K562 (cell line): ENCODE measurements around the gene TRIM23. TPM values are rescaled to one million over a fixed set of nuclear protein-coding genes. Genes with fewer than 3 reads are reported as not detected.

Source experiments
- ASH1L ChIP-seq: fragments of 450-650 bp; IDR thresholded peaks from 2 replicates; pipeline ENCODE4 v1.6.1; 2018; ENCODE audit warnings: borderline replicate concordance, mild to moderate bottlenecking, low read depth; ENCODE audit not compliant: partially characterized antibody
- DIDO1 ChIP-seq: fragments of 450-650 bp; IDR thresholded peaks from 2 replicates; pipeline ENCODE4 v1.6.1; 2016; ENCODE audit warnings: low read depth, missing biosample characterization, missing genetic modification characterization
- ELK1 ChIP-seq: sonication (generic); formaldehyde crosslinking; IDR thresholded peaks from 2 replicates; pipeline ENCODE4 v1.8.1; 2022; ENCODE audit warnings: missing genetic modification reagents
- ETV1 ChIP-seq: fragments of 450-650 bp; conservative IDR thresholded peaks from 2 replicates; pipeline ENCODE4 v1.6.1; 2016; ENCODE audit warnings: missing genetic modification characterization, control low read depth, low read depth, missing compliant biosample characterization
- FOXK2 ChIP-seq, 2 experiments: fragments of 450-650 bp; IDR thresholded peaks in 1 of 2; conservative IDR thresholded peaks in 1 of 2; 2 replicates each; pipeline ENCODE4 v1.6.1; 2016; ENCODE audit warnings: low read depth in 2 of 2, mild to moderate bottlenecking in 1 of 2
- FOXM1 ChIP-seq, 2 experiments: fragments of 450-650 bp in 1 of 2; sonication (generic) in 1 of 2; formaldehyde crosslinking in 1 of 2; IDR thresholded peaks; 2 replicates each; pipeline versions ENCODE4 v1.6.1 to v1.9.0; 2017 to 2022; ENCODE audit warnings: low read depth in 2 of 2, mild to moderate bottlenecking in 2 of 2, missing genetic modification reagents in 1 of 2, moderate library complexity in 1 of 2
- HOXB6 ChIP-seq: fragments of 250-450 bp; sonication (Bioruptor Pico); IDR thresholded peaks from 2 replicates; pipeline ENCODE4 v1.5.1; 2022; ENCODE audit warnings: mild to moderate bottlenecking, borderline replicate concordance
- MBD2 ChIP-seq: sonication (generic); IDR thresholded peaks from 2 replicates; pipeline ENCODE4 v1.6.1; 2016; ENCODE audit warnings: low read depth, borderline replicate concordance
- NR1H2 ChIP-seq: sonication (generic); formaldehyde crosslinking; IDR thresholded peaks from 2 replicates; pipeline ENCODE4 v1.4.0; 2020; ENCODE audit warnings: mild to moderate bottlenecking, missing genetic modification reagents
- PTTG1 ChIP-seq: fragments of 450-650 bp; IDR thresholded peaks from 2 replicates; pipeline ENCODE4 v1.6.1; 2016; ENCODE audit warnings: low read depth, mild to moderate bottlenecking, missing genetic modification characterization, missing compliant biosample characterization
- RFX7 ChIP-seq: fragments of 250-450 bp; sonication (Bioruptor Pico); IDR thresholded peaks from 2 replicates; pipeline ENCODE4 v1.5.1; 2021; ENCODE audit warnings: mild to moderate bottlenecking
- SOX6 ChIP-seq: fragments of 450-650 bp; IDR thresholded peaks from 2 replicates; pipeline ENCODE4 v1.6.1; 2014; ENCODE audit warnings: mild to moderate bottlenecking
- TBP ChIP-seq: optimal IDR thresholded peaks from 2 replicates; pipeline ENCODE3; 2011; ENCODE audit warnings: low read depth, low read length, improper control_type of control experiment
- TSC22D4 ChIP-seq: fragments of 450-650 bp; IDR thresholded peaks from 2 replicates; pipeline ENCODE4 v1.6.1; 2016; ENCODE audit warnings: missing genetic modification characterization, missing biosample characterization, control low read depth
- ZNF384 ChIP-seq: IDR thresholded peaks from 2 replicates; pipeline ENCODE4 v1.6.1; 2012; ENCODE audit warnings: low read depth, low read length, improper control_type of control experiment
- ZNF395 ChIP-seq: fragments of 200-800 bp; sonication (Bioruptor generic); IDR thresholded peaks from 2 replicates; pipeline ENCODE4 v1.6.1; 2017; ENCODE audit warnings: missing genetic modification characterization, missing compliant biosample characterization
- polyA plus RNA-seq, 8 experiments: library from polyadenylated mRNA; depleted of rRNA in 4 of 8; stranded (reverse) in 5 of 8; unstranded in 3 of 8; fragments of >200 nt; fragmentation: Nextera tagmentation in 2 of 8; fragmentation: Illumina TruSeq in 1 of 8; extraction: Ambion mirVana in 2 of 8; extraction: Trizol in 1 of 8; gene quantifications; 2 replicates each; pipeline versions ENCODE4 v1.2.1 to v1.2.3, GENCODE V29; 2011 to 2014; ENCODE audit warnings: inconsistent platforms in 1 of 8, missing spikeins in 1 of 8
- total RNA-seq, 7 experiments: library from RNA; depleted of rRNA in 6 of 7; stranded (reverse); fragments of >200 nt in 6 of 7; fragmentation: Illumina TruSeq in 2 of 7; extraction: Trizol in 2 of 7; gene quantifications; 2 replicates each; pipeline versions ENCODE4 v1.2.1 to v1.2.3, GENCODE V29; 2011 to 2021; ENCODE audit warnings: low replicate concordance in 1 of 7
- TF ChIP-seq, protein P1 (sequence below): fragments of 250-450 bp; sonication (Bioruptor Pico); IDR thresholded peaks from 2 replicates; pipeline ENCODE4 v1.5.0; 2021; ENCODE audit warnings: mild to moderate bottlenecking, moderate library complexity
- TF ChIP-seq, protein P2 (sequence below): fragments of 450-650 bp; IDR thresholded peaks from 2 replicates; pipeline ENCODE4 v1.6.1; 2016; ENCODE audit warnings: antibody characterized with exemption

Gene TRIM23
- total and polyA plus RNA-seq, 9 of the 15 experiments (the other 6 are each of a cell fraction or from before 2014, with no cell fraction given), result 2.4 to 8.5 (median 4.9) TPM

GRCh38 chr5:65624571-65625555 lies 730 bp upstream of the TRIM23 start, which contains the start of the genes SHLD3 and TRAPPC13 (continued):
- no peak for TF ChIP-seq SOX6
- peak; percentile 13 to 21; a peak in 2 of 4 replicates for TF ChIP-seq FOXK2 (conservative IDR thresholded peaks at IDR 0.05 in 1 of 2, IDR thresholded peaks at IDR 0.05 in 1 of 2; ENCODE audit: low read depth in 2 of 2)
- peak; percentile 88 for TF ChIP-seq TBP
- peak; percentile 99 for TF ChIP-seq ZNF384
- no peak for TF ChIP-seq FOXM1 (IDR thresholded peaks at IDR 0.05; ENCODE audit: low read depth)
- TF ChIP-seq FOXM1 (CRISPR knock-in tag; IDR thresholded peaks at IDR 0.05; ENCODE audit: low read depth), result no peak
- peak; percentile 31 for TF ChIP-seq ASH1L
- TF ChIP-seq, protein P1, sequence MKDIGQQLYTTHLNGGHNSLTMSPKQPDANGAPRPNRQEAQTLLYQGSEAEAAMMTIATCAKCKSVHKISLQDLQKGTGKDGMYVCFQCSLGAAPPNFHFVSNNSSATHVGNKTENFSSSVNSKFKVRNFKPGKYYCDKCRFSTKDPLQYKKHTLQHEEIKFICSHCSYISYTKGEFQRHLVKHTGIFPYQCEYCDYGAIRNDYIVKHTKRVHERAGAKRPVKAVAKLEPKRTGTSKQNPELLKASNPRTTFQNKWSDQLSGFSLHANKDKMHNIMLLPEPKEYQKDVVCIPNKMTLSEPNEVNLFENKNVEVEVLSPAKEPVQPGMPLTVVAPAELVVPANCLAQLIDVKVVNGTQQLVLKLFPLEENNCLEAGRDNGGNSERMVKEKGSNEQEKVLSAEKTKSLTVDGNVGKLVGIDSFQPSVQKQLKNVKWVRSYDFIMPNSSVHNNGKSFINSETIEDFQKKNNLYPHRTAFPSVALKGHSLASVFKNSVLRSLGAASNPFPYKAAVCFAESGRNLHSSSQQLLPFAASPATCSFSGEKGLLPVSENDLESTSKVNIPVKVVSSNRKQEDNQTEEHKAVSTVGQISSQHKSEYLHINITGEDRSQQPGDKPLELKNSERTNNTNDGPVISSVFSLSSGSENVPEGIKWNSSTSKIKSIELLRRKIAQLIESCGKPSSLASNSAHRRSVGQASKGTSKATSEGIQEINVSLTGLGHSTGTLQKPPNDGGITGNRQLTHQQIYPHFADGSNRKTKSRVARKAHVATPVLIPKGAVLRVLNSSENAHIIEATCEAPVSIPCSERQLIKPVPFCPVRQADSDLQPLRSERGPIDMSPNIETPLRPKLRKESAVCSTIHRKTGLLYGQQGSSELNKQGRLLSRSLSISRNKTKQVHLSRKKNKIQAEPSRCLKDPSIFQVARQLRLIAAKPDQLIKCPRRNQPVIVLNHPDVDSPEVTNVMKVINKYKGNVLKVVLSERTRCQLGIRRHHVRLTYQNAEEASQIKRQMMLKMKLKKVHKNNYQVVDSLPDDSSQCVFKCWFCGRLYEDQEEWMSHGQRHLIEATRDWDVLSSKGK (CRISPR knock-in tag), result no peak
- no peak for TF ChIP-seq PTTG1 (tag)
- TF ChIP-seq, protein P2, sequence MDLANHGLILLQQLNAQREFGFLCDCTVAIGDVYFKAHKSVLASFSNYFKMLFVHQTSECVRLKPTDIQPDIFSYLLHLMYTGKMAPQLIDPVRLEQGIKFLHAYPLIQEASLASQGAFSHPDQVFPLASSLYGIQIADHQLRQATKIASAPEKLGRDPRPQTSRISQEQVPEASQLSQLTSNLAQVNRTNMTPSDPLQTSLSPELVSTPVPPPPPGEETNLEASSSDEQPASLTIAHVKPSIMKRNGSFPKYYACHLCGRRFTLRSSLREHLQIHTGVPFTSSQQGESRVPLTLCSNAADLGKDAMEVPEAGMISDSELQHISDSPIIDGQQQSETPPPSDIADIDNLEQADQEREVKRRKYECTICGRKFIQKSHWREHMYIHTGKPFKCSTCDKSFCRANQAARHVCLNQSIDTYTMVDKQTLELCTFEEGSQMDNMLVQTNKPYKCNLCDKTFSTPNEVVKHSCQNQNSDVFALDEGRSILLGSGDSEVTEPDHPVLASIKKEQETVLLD, result no peak
- no peak for TF ChIP-seq RFX7 (CRISPR knock-in tag)
- TF ChIP-seq NR1H2 (CRISPR knock-in tag), result no peak
- TF ChIP-seq MBD2, result peak; percentile 39; the same call in 1 of the 2 replicates
- peak; percentile 97 for TF ChIP-seq ZNF395
- TF ChIP-seq HOXB6 (CRISPR knock-in tag), result no peak
- TF ChIP-seq ELK1 (CRISPR knock-in tag), result no peak
- TF ChIP-seq ETV1 (tag), result peak; percentile 63
- TF ChIP-seq TSC22D4 (tag), result no peak
- peak; percentile 84 for TF ChIP-seq DIDO1
